Activated effector memory CD4-positive, alpha-beta T cell treated with anti-CD3 and anti-CD28 coated beads, Interleukin-2, amount 50 U/mL, for 16 hours (primary cell): Measurements from ENCODE around the gene TPSB2.

Source experiments
- DNase-seq: peaks from one replicate; pipeline ENCODE4 v3.0.0-alpha.2; 2020

The TPSB2 gene

GRCh38 chr16:1218061-1218929 is 11.7 kb downstream of the TPSB2 start:
- no peak for DNase-seq

GRCh38 chr16:1217526-1217925 is 12.5 kb downstream of the TPSB2 start:
- DNase-seq = no peak

GRCh38 chr16:1216681-1217400 is 13.1 kb downstream of the TPSB2 start:
- no peak for DNase-seq

GRCh38 chr16:1216296-1216619 is 13.7 kb downstream of the TPSB2 start:
- no peak for DNase-seq

GRCh38 chr16:1215574-1216295 is 14.2 kb downstream of the TPSB2 start:
- DNase-seq = no peak

- DNase-seq = no peak
Observed at GRCh38 chr16:1214719-1215118, 15.3 kb downstream of the TPSB2 start.

GRCh38 chr16:1213796-1214372 is 16.1 kb downstream of the TPSB2 start:
- DNase-seq = no peak

- DNase-seq = no peak
Observed at GRCh38 chr16:1213231-1213630, 16.8 kb downstream of the TPSB2 start.

- DNase-seq = no peak
Observed at GRCh38 chr16:1212616-1213194, 17.3 kb downstream of the TPSB2 start.

- DNase-seq = no peak
Observed at GRCh38 chr16:1211451-1212268, 18.3 kb downstream of the TPSB2 start.

GRCh38 chr16:1210461-1210860 is 19.5 kb downstream of the TPSB2 start:
- DNase-seq = no peak

- no peak for DNase-seq
Observed at GRCh38 chr16:1209081-1209480, 20.9 kb downstream of the TPSB2 start.

GRCh38 chr16:1208239-1208830 is 21.6 kb downstream of the TPSB2 start:
- DNase-seq = no peak

- DNase-seq = no peak
Observed at GRCh38 chr16:1206786-1207185, 23.2 kb downstream of the TPSB2 start.

- no peak for DNase-seq
Observed at GRCh38 chr16:1206326-1206725, 23.7 kb downstream of the TPSB2 start.

- DNase-seq = no peak
Observed at GRCh38 chr16:1204933-1205332, 25.1 kb downstream of the TPSB2 start.

GRCh38 chr16:1202274-1202673 is 27.7 kb downstream of the TPSB2 start:
- DNase-seq = no peak

- no peak for DNase-seq
Observed at GRCh38 chr16:1201444-1201843, 28.5 kb downstream of the TPSB2 start.

GRCh38 chr16:1200014-1200627 is 29.9 kb downstream of the TPSB2 start:
- no peak for DNase-seq

GRCh38 chr16:1199347-1200013 is 30.5 kb downstream of the TPSB2 start:
- DNase-seq = no peak
